Measurements from ENCODE around the gene ARRB2.
A peak's percentile ranks its signal among the peaks of the same experiment; 100 is the strongest.
"Not testable (repeated sequence)": the region's sequence is repeated elsewhere in the genome, so short reads cannot be mapped to it uniquely, and the experiment has no call there.

ARRB2 gene

GRCh38 chr17:4710693-4711634 is 532 bp downstream of the ARRB2 start:
- TF ChIP-seq CTCF (IDR thresholded peaks at IDR 0.05; ENCODE audit: low read depth, low read length) = no peak
- H3K4me3 ChIP-seq (ENCODE audit: low read depth, low read length) = peak overlapping the region; percentile 66
- no peak for DNase-seq (ENCODE audit: low read depth, low spot score)
- in situ Hi-C loops (cut with HindIII; ENCODE audit: low sequenced_read_pairs) = no loop called here

- H3K4me3 ChIP-seq (ENCODE audit: low read depth, low read length) = no peak overlapping the region
- DNase-seq (ENCODE audit: low read depth, low spot score) = no peak
- in situ Hi-C loops (cut with HindIII; ENCODE audit: low sequenced_read_pairs) = no loop called here
- TF ChIP-seq CTCF (IDR thresholded peaks at IDR 0.05; ENCODE audit: low read depth, low read length) = no peak
Observed at GRCh38 chr17:4711661-4712181, 1.3 kb downstream of the ARRB2 start.

- DNase-seq (ENCODE audit: low read depth, low spot score) = no peak
- TF ChIP-seq CTCF (IDR thresholded peaks at IDR 0.05; ENCODE audit: low read depth, low read length) = no peak
- in situ Hi-C loops (cut with HindIII; ENCODE audit: low sequenced_read_pairs) = no loop called here
- no peak overlapping the region for H3K4me3 ChIP-seq (ENCODE audit: low read depth, low read length)
Observed at GRCh38 chr17:4712526-4712925, 2.1 kb downstream of the ARRB2 start.

GRCh38 chr17:4714340-4715062 is 4.1 kb downstream of the ARRB2 start:
- H3K4me3 ChIP-seq (ENCODE audit: low read depth, low read length); in situ Hi-C loops (cut with HindIII; ENCODE audit: low sequenced_read_pairs); DNase-seq (ENCODE audit: low read depth, low spot score): not testable (repeated sequence)

- DNase-seq (ENCODE audit: low read depth, low spot score) = no peak
- no peak for TF ChIP-seq CTCF (IDR thresholded peaks at IDR 0.05; ENCODE audit: low read depth, low read length)
- in situ Hi-C loops (cut with HindIII; ENCODE audit: low sequenced_read_pairs) = no loop called here
- H3K4me3 ChIP-seq (ENCODE audit: low read depth, low read length) = no peak overlapping the region
Observed at GRCh38 chr17:4715063-4715744, 4.8 kb downstream of the ARRB2 start.

GRCh38 chr17:4716081-4716480 is 5.6 kb downstream of the ARRB2 start:
- TF ChIP-seq CTCF (IDR thresholded peaks at IDR 0.05; ENCODE audit: low read depth, low read length) = no peak
- DNase-seq (ENCODE audit: low read depth, low spot score) = no peak
- H3K4me3 ChIP-seq (ENCODE audit: low read depth, low read length) = no peak overlapping the region
- in situ Hi-C loops (cut with HindIII; ENCODE audit: low sequenced_read_pairs) = no loop called here

All from astrocyte of the spinal cord (primary cell).